GM18870 (cell line): ENCODE measurements around the gene PRRG2.

ENCODE experiments used
- ATAC-seq: cut with Tn5 transposase; IDR thresholded peaks from one replicate; pipeline ENCODE4 v1.9.1; 2021; ENCODE audit warnings: moderate library complexity; ENCODE audit not compliant: unreplicated experiment

The PRRG2 gene

GRCh38 chr19:49636233-49636932 is 55.3 kb downstream of the PRRG2 start:
- ATAC-seq: no peak

DNA sequence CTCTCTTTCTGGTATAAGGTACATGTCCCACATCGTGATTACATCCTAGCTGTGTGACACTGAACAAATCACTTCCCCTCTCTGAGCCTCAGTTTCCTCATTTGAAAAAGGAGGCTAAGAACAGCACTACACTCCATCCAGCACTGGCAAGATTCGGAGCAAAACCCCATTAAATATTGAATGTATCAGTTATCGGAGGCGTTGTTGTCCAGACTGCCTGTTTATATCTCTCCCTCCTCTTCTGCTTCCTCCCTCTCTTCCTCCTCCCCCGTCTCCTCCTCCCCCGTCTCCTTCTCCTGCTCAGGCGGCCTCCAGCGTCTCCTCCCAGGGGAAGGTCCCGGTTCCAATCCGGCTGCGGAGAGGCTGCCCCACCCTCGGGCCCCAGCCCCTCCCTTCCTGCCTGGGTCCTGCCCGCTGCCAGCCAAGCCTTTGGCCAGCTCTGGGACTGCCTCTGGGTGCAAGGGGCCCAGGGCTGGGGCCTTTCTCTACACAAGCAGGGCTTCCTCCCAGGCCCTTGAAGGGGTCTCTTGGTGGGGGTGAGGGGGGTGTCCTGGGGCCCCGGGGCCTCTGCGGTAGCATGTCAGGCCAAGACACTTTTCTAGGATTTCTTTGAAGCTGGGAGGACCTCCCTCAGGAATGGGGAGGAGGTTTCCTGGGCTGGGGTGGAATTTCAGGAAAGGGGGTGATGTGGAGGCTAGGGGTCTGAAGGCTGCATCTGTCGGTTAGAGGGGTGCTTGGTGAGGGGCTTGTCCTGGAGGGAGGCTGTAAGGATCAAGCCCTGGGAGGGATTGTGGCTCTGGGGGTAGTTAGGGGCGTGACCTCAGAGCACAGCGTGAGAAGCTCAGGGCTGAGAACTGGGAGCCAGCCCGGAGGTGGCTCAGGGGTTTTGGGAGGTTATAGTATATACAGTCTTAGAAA is 57.0 kb downstream of the PRRG2 start:
- no peak for ATAC-seq

DNA sequence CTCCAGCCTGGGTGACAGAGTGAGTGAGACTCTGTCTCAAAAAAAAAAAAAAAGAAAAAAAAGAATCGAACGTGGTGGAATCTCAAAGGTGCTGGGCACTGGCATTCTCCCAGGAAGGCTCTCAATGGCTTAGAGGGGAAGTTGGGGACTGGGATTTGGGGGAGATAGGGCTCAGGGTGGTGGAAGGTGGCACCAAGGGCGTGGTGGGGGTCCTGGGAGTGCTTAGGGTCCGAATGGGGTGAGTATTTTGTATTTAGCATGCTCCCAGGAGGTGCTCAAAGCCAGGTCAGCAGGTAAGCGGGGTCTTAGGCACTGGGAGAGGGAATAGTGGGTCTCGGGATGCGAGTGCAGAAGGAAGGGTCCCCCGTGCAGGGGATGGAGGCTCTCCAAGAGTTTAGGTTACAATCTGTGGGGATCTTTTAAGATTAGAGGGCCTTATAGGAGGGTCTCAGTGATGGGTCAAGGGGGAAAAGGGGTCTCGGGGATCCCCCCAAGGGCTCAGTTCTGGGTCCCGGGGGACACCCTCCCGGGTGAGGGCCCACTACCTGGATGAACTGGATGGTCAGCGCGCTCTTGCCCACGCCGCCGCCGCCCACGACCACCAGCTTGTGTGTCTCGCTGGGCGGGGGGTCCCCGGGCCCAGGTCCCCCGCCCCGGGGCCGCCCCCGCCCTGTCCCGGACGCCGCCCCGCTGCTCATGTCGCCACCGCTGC is 58.4 kb downstream of the PRRG2 start:
- ATAC-seq: no peak

GRCh38 chr19:49640113-49640898 is 59.2 kb downstream of the PRRG2 start, which contains the start of gene RRAS:
Gene RRAS (minus strand): TSS chr19:49640143. CDS start chr19:49640098, 45 bp downstream.
- ATAC-seq: peak; percentile 65
